Uterus (tissue), 4 donors: ENCODE results near the gene DHFR. TPM values are rescaled to one million over a fixed set of nuclear protein-coding genes. Genes with fewer than 3 reads are reported as not detected.

Experiments
- DNase-seq, 2 donors: peaks; one replicate each; pipeline ENCODE4 v3.0.0-alpha.2; 2019 to 2020
- H3K27ac ChIP-seq, 2 donors: fragments of 200-600 bp; sonication (generic); 1 replicate in 1 of 2; 2 replicates in 1 of 2; pipeline ENCODE4 v1.5.1; 2016 to 2018
- H3K27me3 ChIP-seq, 2 donors: fragments of 200-600 bp; sonication (generic); one replicate each; pipeline ENCODE4 v1.5.1; 2018 to 2019; ENCODE audit warnings: control low read depth in 1 of 2
- H3K36me3 ChIP-seq, 2 donors: fragments of 200-600 bp; sonication (generic); one replicate each; pipeline ENCODE4 v1.5.1; 2019; ENCODE audit warnings: control low read depth in 1 of 2
- H3K4me1 ChIP-seq, 2 donors: fragments of 200-600 bp; sonication (generic); one replicate each; pipeline ENCODE4 v1.5.1; 2018 to 2019; ENCODE audit warnings: control low read depth in 1 of 2
- H3K4me3 ChIP-seq, 2 donors: fragments of 200-600 bp; sonication (generic); 1 replicate in 1 of 2; 2 replicates in 1 of 2; pipeline ENCODE4 v1.5.1; 2018 to 2019; ENCODE audit warnings: mild to moderate bottlenecking in 1 of 2
- H3K9me3 ChIP-seq, 2 donors: fragments of 200-600 bp; sonication (generic); one replicate each; pipeline ENCODE4 v1.5.1; 2019; ENCODE audit warnings: control low read depth in 1 of 2
- POLR2A ChIP-seq, 2 donors: fragments of 450-650 bp; IDR thresholded peaks; one replicate each; pipeline ENCODE4 v1.6.1; 2016; ENCODE audit warnings: antibody characterized with exemption in 2 of 2, mild to moderate bottlenecking in 1 of 2, moderate library complexity in 1 of 2
- intact Hi-C: fragments of 100-400 bp; cut with DNase I; formaldehyde crosslinking; loops from one replicate; pipeline ENCODE4 v1.15.1; 2023; ENCODE audit warnings: low total_unique reads
- total RNA-seq, 4 donors: library from RNA; depleted of rRNA in 3 of 4; stranded (reverse); fragments of >200 nt in 3 of 4; gene quantifications; one replicate each; pipeline versions ENCODE4 v1.1.0 to v1.2.4, GENCODE V29; 2014 to 2023
- TF ChIP-seq, protein P1 (sequence below), 4 experiments: fragments of 200-600 bp in 2 of 4; fragments of 450-650 bp in 2 of 4; sonication (generic) in 2 of 4; IDR thresholded peaks; one replicate each; pipeline ENCODE4 v1.5.1; 2016 to 2019; ENCODE audit warnings: antibody characterized with exemption in 4 of 4, mild to moderate bottlenecking in 2 of 4, moderate library complexity in 1 of 4
- donor health status: DM: yes; HTN: yes; CAD: no.

DHFR gene
- total RNA-seq, 4 donors from 2014 or later, result 1.8 to 39.6 (median 4.7) TPM

DNA sequence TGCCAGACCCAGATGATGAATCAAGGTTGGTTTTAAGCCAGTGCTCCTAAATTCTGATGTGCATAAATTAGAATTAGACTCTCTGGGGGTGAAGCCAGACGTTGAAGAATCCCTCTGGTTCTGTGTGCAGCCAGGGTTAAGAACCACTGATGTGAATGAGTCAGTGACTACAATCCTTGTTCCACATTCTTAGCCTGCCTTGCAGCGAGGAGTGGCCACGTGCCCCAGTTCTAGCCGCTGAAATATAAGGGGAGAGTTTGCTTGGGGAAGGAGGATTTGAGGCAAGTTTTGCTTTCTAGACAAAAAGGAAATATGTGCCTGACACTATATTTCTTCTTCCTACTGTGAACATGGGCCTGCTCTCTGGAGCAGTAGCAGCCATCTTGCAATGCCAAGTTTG lies 34.6 kb downstream of the DHFR start:
- TF ChIP-seq, protein P1, sequence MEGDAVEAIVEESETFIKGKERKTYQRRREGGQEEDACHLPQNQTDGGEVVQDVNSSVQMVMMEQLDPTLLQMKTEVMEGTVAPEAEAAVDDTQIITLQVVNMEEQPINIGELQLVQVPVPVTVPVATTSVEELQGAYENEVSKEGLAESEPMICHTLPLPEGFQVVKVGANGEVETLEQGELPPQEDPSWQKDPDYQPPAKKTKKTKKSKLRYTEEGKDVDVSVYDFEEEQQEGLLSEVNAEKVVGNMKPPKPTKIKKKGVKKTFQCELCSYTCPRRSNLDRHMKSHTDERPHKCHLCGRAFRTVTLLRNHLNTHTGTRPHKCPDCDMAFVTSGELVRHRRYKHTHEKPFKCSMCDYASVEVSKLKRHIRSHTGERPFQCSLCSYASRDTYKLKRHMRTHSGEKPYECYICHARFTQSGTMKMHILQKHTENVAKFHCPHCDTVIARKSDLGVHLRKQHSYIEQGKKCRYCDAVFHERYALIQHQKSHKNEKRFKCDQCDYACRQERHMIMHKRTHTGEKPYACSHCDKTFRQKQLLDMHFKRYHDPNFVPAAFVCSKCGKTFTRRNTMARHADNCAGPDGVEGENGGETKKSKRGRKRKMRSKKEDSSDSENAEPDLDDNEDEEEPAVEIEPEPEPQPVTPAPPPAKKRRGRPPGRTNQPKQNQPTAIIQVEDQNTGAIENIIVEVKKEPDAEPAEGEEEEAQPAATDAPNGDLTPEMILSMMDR (IDR thresholded peaks at IDR 0.05), result no peak
- TF ChIP-seq POLR2A (IDR thresholded peaks at IDR 0.05), result no peak
- intact Hi-C loops, result no loop called here

GRCh38 chr5:80619086-80619485 lies 35.7 kb downstream of the DHFR start:
- H3K4me1 ChIP-seq, result no peaks in the 10 kb centered on the region
- no peaks in the 10 kb centered on the region for H3K9me3 ChIP-seq
- no peak overlapping the region for H3K4me3 ChIP-seq
- H3K36me3 ChIP-seq, result no peaks in the 10 kb centered on the region
- intact Hi-C loops, result no loop called here
- TF ChIP-seq, protein P1 (IDR thresholded peaks at IDR 0.05), result no peak
- TF ChIP-seq POLR2A (IDR thresholded peaks at IDR 0.05), result no peak
- no peaks in the 10 kb centered on the region for H3K27me3 ChIP-seq
- no peak for DNase-seq
- H3K27ac ChIP-seq, result no peak overlapping the region

More for the DNA sequence above, 34.6 kb downstream of the DHFR start:
- Histone ChIP-seq H3K27ac (no peak overlapping the region), H3K4me1 (no peaks in the 10 kb centered on the region), H3K36me3 (no peaks in the 10 kb centered on the region), H3K9me3 (no peaks in the 10 kb centered on the region), H3K4me3 (no peak overlapping the region), H3K27me3 (no peaks in the 10 kb centered on the region)
- no peak for DNase-seq

GRCh38 chr5:80618438-80618837 lies 36.3 kb downstream of the DHFR start:
- DNase-seq, result no peak
- H3K9me3 ChIP-seq, result no peaks in the 10 kb centered on the region
- intact Hi-C loops, result no loop called here
- no peaks in the 10 kb centered on the region for H3K27me3 ChIP-seq
- TF ChIP-seq POLR2A (IDR thresholded peaks at IDR 0.05), result no peak
- TF ChIP-seq, protein P1 (IDR thresholded peaks at IDR 0.05), result no peak
- no peak overlapping the region for H3K27ac ChIP-seq
- no peak overlapping the region for H3K4me3 ChIP-seq
- no peaks in the 10 kb centered on the region for H3K4me1 ChIP-seq
- H3K36me3 ChIP-seq, result no peaks in the 10 kb centered on the region

GRCh38 chr5:80615266-80615914 lies 39.4 kb downstream of the DHFR start:
- no peaks in the 10 kb centered on the region for H3K4me1 ChIP-seq
- intact Hi-C loops, result no loop called here

GRCh38 chr5:80609692-80610091 lies 45.1 kb downstream of the DHFR start:
- TF ChIP-seq, protein P1 (IDR thresholded peaks at IDR 0.05), result no peak
- no peak for TF ChIP-seq POLR2A (IDR thresholded peaks at IDR 0.05)
- H3K4me1 ChIP-seq, result no peaks in the 10 kb centered on the region

More at GRCh38 chr5:80615266-80615914, 39.4 kb downstream of the DHFR start:
- DNase-seq, result no peak
- H3K4me3 ChIP-seq, result no peak overlapping the region
- H3K36me3 ChIP-seq, result no peaks in the 10 kb centered on the region
- H3K27ac ChIP-seq, result no peak overlapping the region
- no peaks in the 10 kb centered on the region for H3K9me3 ChIP-seq
- TF ChIP-seq, protein P1 (IDR thresholded peaks at IDR 0.05), result no peak
- TF ChIP-seq POLR2A (IDR thresholded peaks at IDR 0.05), result no peak
- no peaks in the 10 kb centered on the region for H3K27me3 ChIP-seq

More at GRCh38 chr5:80609692-80610091, 45.1 kb downstream of the DHFR start:
- DNase-seq, result no peak
- Histone ChIP-seq H3K36me3 (no peaks in the 10 kb centered on the region), H3K4me3 (no peak overlapping the region), H3K27me3 (no peaks in the 10 kb centered on the region), H3K27ac (no peak overlapping the region), H3K9me3 (no peaks in the 10 kb centered on the region)
- intact Hi-C loops, result no loop called here
